NCI-H128 (cell line): ENCODE measurements around the gene POU5F2.

Source experiments
- DNase-seq: peaks from one replicate; lab custom pipeline; 2025; ENCODE audit not compliant: unreplicated experiment; lab: John Stamatoyannopoulos, UW

The POU5F2 gene, protein sequence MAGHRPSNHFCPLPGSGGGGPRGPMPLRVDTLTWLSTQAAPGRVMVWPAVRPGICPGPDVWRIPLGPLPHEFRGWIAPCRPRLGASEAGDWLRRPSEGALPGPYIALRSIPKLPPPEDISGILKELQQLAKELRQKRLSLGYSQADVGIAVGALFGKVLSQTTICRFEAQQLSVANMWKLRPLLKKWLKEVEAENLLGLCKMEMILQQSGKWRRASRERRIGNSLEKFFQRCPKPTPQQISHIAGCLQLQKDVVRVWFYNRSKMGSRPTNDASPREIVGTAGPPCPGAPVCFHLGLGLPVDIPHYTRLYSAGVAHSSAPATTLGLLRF

DNA sequence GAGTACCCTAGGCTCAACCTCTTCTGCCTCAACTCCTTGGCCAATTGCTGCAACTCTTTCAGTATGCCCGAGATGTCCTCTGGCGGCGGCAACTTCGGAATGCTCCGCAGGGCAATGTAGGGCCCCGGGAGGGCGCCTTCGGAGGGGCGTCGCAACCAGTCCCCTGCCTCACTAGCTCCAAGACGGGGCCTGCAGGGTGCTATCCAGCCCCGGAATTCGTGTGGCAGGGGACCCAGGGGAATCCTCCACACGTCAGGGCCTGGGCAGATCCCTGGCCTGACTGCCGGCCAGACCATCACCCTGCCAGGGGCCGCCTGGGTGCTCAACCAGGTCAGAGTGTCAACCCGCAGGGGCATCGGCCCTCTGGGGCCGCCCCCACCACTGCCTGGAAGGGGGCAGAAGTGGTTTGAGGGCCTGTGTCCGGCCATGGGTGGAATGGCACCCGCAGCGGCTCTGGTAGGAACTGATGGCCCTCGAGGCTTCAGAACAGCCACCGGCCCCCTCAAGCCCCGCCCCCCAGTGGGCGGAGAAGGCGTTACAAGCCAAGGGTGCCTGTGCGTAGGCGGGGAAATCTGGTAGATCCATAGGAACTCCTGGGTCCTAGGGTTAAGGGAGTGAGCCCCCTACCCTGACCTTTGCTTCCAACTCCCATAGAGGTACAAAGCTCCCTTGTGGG lies at the start of gene POU5F2:
TSS of gene POU5F2 (minus strand) at position 465 of the 676 bp plus-strand sequence. CDS start at position 428, 37 bp downstream.
- no peak for DNase-seq

DNA sequence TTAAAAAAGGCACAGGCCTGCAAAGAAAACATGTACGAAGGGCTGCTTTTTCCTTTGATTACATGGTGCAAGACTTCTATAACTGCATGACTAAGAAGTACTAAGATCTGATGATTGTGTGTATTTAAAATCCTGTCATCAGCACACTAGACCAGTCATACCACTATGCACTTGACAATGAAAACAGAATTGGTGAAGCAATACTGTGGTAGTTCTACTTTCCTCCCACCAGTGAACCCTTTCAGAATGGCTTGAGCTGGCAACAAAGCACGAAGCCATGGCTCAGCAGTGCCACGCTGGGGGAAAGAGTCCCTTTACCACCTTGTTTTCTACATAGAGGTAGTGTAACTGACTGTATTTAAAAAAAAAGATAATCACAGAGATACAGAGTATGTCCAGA lies 49.0 kb upstream of the POU5F2 start:
- no peak for DNase-seq

DNA sequence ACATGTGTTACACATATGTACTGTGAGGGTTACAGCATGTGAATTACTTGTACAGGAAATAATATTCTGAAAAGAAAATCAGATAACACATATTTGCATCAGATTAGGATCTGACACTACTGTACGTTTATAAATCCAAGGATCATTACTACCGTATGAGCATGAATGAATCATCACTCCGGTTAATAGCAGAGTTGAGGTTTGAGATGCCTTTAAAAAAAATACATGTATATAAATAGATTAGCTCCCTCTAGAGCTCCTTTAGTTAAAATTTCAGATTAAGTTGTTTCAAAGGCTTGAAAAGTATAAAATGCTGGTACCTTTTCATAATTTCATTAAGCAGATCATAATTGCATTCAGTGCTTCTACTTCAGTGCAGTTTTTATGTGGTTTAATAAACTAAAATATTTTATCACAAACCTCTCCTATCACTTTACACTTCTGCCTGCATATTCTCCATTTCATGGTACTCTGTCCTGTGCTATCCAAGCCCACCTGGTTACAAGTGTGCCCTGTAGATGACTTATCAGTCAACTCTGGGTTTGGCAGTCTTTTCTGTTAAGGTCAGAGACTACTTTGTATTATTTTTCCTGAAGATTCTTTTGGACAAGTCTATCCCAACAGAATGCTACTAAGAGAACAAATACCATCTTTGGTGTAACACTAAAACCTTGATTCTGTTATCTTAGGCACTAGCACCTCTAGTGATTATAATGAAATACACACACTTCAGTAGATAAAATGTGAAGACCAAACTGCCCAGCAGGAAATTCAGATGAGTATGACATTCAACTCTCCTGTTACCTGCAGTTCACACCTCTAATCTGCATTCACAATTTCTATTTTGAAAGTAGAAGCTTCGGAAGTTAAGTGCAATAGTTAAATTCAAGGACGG lies 48.0 kb upstream of the POU5F2 start:
- no peak for DNase-seq

DNA sequence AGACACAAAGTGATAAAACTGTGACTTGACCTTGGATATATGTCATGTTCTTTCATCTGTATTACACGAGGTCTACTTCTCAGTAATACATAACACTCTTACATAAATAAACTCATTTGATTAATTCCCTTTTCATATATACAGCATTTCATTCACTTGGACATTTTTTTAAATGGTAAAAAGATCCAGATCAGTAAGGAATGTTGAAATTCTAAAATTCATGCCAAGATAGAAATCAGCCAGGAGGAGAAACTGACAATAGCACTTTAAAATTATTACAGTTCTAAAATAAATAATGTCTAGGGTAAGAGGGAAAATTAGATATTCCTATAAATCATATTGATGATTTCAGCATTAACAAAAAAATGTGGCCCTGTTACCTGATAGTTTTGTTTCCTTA lies 46.2 kb upstream of the POU5F2 start:
- no peak for DNase-seq

DNA sequence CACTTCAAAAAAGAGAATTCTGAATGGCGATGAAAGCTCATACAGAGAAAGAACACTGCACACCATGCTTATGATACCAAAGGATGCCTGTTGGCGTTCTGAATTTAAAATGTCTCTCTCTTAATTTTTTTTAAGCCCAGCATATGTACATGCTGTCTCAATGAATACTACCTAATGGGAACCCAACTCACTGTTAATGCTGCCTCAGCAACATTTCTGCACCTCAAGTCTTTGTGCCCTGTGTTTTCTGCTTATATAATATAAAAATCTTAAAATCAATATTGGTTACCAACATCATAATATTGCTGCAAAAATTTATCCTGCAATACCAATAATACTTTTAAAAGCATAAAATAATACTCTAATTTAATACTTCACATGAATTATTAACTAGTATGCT lies 44.1 kb upstream of the POU5F2 start:
- DNase-seq, result no peak

DNA sequence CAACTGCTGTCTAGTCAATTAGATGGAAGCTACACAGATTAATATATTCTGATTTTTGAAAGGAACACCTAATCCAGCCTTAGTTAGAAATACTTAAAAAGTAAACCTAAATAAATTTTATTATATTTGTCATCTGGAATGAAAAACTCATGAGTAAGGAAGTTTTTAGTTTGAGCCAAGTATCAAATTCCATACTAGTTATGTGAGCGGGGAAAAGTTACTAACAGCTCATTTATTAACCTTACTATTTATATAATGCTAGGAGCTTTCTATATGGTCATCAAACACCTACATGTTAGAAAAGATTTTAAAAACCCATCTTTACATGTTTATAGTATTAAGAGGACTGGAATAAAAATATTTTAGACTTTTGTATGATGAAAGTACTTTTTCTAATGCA lies 41.6 kb upstream of the POU5F2 start:
- no peak for DNase-seq

DNA sequence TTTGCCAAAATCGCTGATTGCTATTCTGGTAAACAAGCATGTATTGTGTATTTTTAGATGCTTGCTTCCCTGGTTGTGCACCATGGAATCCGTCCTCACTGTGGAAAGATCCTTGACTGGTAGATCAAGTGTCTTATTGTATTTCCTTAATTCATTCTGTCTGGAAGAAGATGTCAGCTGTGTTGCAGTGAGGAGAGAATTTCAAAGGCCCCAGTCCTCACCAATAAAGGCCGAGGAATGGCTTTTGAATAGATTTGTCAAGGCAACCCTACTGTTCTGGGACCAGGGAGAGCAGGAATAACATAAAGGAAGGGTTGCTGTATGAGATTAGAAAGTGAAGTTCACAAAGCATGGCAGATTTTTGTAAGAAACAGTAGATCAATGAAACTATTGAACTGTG lies 36.2 kb upstream of the POU5F2 start:
- DNase-seq, result no peak

DNA sequence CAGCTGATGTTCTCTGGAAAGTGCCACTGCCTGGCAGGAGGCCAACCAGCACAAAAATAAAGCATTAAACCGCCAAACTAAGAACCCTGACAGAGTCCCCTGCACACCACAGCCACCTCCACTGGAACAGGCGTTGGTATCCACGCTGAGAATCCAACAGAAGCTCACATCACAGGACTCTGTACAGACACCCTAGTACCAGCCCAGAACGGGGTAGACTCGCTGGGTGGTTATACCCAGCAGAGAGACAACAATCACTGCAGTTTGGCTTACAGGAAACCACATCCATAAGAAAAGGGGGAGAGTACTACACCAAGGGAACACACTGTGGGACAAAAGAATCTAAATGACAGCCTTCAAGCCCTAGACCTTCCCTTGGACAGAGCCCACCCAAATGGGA lies 15.0 kb upstream of the POU5F2 start:
- DNase-seq, result no peak

DNA sequence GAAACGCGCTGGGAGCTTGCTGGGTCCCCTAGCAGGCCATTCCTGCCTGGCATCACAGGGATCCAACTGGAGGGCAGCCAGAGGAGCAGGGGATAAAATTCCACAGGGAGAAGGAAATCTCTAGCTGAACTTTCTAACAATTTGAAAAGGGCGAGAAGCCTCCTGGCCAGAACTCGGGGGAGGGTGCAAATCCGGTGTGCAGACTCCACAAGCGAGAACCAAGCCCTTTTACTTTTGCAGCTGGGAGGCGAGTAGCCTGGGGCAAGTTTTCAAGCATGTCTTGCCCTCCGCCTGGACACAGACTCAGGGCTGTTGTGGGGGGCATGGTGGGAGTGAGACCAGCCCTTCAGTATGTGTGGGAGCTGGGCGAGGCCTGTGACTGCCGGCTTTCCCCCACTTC lies 14.3 kb upstream of the POU5F2 start:
- no peak for DNase-seq

DNA sequence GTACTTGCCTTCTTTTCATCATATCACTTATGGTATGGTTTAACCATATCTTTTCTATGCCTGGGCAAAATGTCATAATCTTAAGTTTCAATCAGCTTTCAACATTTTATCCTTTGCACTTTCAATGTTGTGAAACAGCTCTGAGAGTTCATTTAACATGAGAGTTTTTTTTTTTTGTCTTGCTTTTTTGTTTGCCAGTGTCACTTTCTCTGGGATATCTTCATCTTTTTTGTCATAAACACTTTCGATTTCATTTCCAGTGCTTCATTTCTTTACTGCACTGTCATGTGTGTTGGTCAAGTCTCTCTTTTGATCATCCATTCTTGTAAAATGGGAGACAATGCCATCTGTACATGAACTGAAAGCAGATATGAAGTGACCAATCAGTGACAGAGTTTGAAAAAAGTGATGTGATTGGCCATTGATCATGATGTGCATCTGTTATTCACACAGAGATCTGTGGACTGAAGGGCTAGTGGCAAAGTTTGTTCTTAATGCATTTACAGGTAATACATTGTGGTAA lies 7.5 kb upstream of the POU5F2 start:
- DNase-seq, result no peak

DNA sequence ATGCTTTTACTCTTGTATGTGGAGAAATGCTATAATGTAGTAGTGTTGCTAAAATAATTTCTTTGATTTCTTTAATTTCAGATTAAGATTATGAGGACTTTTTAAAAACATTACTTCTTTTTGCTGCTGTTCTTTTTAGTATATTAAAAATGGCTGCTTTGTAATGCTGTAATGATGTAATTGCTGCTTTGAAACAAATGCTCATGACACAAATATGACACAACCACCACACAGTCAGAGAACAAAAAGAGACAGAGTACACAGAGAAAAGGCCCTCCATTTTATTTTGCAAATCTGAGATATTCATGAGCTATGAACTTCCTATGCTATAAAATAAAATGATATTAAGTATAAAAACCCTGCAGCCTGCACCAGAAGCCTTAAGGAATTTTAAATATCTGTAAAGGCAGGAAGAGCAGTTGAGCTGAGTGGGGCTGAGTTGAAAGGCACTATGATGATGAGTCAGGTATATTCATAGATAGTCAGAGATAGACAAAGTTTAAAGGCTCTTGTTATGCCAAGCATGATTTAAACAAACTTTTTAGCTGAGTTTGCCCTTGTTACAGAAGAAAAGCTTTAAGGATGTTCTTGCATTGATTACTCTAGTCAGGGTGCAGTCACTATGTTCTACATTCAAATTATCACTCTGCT lies 5.1 kb upstream of the POU5F2 start:
- DNase-seq, result no peak

DNA sequence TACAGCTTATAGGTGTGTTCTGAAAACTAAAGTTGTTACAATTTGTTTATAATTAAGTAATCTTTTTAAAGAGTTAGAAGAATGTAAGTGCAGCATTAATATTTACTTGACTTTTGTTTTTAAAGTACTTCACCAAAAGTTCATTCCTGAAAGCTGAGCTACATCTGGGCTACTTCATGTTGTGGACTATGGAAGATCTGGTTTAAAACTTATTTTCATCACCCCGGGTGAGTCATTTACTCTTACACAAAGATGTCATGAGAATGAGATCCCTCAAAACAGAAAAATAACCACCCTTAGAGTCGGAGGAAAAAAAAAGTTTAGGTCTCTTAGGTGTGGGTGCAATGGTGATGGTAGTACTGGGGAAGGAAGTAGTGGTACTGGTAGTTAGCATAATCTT lies 5.1 kb downstream of the POU5F2 start:
- no peak for DNase-seq

DNA sequence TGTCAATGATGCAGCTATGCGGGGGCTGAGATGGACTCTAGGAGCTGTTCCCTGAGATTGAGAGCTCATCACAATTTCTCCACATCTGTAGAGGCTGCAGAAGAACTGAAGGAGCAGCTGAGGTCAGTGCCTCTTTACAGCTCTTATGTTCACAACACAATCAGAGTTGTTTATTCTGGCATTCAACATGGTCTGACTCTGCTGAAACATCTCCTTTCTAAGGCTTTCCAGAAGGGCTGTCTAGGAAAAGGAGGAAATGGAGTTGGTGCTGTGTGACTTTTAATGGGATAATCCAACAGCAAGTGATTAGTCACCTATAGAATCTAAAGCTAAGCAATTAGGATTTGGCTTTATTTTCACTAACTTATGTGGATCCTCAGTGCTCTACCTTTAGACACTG lies 6.0 kb downstream of the POU5F2 start:
- DNase-seq, result no peak

DNA sequence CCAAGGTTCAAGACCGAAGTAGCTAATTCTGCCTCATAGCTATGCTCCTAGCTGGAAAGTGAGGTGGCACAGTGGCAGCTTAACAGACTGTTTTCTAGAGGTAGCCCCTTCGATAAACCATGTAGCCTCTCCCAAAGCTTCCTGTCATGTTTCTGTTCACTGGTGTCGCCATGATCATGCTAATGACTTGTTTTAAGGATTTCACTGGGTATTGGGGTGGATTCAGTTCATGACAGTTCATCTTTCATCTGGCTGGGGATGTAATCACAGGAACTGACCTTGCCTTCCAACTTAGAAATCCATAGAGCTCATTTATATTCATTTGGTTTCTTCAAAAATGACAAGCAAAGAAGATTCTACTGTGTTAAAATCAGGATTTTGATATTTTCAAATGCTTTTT lies 9.4 kb downstream of the POU5F2 start:
- no peak for DNase-seq

DNA sequence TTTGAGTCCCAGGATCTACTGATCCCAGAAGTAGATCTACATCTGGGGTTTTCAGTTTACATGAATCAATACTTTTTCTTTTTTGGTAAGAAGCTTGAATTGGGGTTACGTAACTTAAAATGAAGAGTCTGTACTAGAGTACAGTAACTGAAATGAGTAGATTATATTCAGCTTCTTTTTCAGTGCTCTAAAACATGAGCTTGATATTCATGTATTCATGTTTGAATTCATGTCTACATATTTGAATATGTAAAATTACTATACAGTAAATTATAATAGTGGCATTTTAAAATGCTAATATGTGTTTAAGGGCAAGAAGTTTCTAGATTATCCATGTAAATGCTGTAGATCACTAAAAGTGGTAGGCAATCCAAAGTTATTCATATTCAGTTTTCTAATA lies 14.8 kb downstream of the POU5F2 start:
- DNase-seq, result no peak

DNA sequence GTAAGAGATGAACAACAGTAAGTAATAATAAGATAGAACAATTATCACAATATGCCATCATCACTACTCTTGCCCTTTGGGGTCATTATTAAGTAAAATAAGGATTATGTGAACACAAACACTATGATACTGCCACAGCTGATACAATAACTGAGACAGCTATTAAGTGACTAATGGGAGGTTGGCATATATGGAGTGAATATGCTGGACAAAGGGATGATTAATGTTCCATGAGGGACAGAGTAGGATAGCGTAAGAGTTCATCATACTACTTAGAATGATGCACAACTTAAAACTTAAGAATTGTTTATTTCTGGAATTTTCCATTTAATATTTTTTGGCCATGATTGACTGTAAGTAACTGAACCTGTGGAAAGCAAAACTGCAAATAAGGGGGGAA lies 16.6 kb downstream of the POU5F2 start:
- DNase-seq, result no peak

DNA sequence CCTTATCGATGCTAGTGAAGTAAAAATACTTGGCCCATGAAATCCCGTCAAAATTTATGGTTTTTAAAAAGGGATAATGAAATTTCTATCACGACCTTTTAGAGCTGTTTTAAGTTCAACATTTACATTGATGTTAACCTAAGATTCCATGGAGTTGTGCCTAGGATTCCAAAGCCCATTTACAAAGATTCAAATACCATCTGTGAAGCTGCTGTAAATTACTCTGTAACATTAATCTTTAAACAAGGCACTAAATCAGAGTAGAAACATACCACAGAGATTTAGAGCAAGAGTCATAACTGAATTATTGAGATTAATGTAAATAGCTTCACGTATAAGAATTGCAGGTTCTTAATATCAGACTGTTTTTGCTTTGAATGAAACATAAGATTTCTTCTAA lies 17.7 kb downstream of the POU5F2 start:
- no peak for DNase-seq

DNA sequence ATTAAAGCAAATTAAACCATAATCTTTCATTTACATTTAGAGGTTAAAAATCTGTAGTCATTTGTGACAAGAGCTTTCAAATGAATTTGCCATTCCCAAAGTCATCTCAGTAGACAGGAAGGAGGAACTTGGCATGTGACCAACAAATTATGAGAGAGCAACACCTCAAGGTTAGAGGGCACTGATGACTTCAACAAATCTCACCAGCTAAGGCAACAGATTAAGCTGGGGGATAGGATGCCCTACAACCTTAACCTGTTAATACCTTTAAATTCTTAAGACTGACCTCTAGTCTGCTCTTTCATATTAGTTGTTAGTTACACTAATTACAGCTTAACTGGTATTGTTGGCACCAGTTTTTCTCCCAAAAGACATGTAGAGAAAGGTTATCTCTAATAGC lies 18.4 kb downstream of the POU5F2 start:
- DNase-seq, result no peak

DNA sequence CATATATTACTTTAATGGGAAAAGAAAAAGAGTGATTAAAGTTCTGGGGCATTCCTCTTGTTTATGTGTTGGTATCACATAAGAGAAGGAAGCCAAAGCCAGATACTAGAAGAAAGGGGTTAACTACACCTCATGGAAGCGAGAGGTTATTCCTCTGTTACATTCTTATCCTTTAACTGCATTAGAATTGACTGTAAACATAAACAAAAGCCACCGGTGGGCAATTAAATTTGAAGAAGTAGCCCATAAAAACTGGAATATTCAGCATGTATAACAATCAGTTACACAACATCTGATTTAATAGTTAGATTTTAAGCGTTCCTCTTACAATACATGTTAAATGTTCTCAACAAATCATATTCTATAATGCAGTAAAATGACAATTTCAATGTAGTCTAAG lies 18.8 kb downstream of the POU5F2 start:
- DNase-seq, result no peak

DNA sequence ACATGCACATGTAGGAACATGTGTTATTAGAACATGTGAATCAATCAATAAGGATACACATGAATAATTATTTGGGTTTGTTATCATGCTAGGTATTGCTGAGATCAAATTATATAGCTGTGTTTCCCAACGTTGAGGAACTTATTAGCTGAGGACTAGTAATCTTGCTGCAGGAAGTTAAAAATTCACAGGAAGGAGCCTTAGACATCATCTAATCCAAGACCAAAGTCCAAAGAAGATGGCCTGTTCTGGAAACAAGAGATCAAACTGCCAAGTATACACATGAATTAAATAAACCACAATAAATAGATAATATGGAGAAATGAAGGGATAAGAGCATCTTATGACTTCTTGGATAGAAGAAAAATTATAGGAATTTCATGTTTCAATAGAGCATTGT lies 19.9 kb downstream of the POU5F2 start:
- DNase-seq, result no peak

DNA sequence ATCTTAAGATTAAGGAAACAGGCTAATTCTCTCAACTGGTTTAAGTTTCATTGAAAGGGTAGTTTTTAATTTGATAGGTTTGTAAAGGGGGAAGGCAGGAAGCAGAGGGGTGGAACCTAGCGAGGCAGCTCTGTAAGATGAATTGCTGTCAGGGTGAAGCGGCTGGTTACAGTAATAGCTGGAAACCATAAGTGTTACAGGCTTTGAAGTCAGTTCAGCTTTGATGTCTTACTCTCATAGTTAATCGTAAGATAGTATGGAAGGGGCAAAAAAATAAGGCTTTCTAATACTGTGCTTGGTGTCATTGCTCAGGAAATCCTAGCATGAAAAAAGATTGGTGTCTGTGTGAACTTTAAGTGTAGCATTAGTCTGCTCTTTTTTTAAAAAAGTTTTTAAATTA lies 20.3 kb downstream of the POU5F2 start:
- no peak for DNase-seq
